ENCODE measurements around the gene QSER1.

- no peak for TF ChIP-seq CTCF (IDR thresholded peaks at IDR 0.05)
- no peak for TF ChIP-seq POLR2A (IDR thresholded peaks at IDR 0.05)
Observed at GRCh38 chr11:33000181-33000580, 107.6 kb downstream of the QSER1 start.
